ENCODE data around the gene TSPY8.
"Not testable (repeated sequence)": the region's sequence is repeated elsewhere in the genome, so short reads cannot be mapped to it uniquely, and the experiment has no call there.

TSPY8 gene

GRCh38 chrY:9357497-9357896, at the start of gene TSPY8:
TSS of gene TSPY8 (plus strand) at chrY:9357797. CDS start at chrY:9357843, 46 bp downstream.
- DNase-seq: not testable (repeated sequence)

GRCh38 chrY:9320996-9321395, 36.6 kb upstream of the TSPY8 start:
- DNase-seq: no peak

- not testable (repeated sequence) for DNase-seq
These were observed 20.4 kb upstream of the TSPY8 start, which contains the start of gene TSPY4 for GRCh38 chrY:9337164-9337563. TSS of gene TSPY4 (plus strand) at chrY:9337464. CDS start at chrY:9337510, 46 bp downstream.

- not testable (repeated sequence) for DNase-seq
These were observed 38.9 kb downstream of the TSPY8 start for GRCh38 chrY:9396527-9396926.

GRCh38 chrY:9398121-9398520, 40.5 kb downstream of the TSPY8 start, which contains the start of gene TSPY3:
TSS of gene TSPY3 (plus strand) at chrY:9398421. CDS start at chrY:9398467, 46 bp downstream.
- DNase-seq: not testable (repeated sequence)

Data from NCI-H2029 (cell line).